Measurements from ENCODE around the gene CRYBG2.

Gene CRYBG2

GRCh38 chr1:26291433-26291832 is 62.5 kb downstream of the CRYBG2 start:
- DNase-seq: no peak

- no peak for DNase-seq
Measured at GRCh38 chr1:26290882-26291261, 63.1 kb downstream of the CRYBG2 start.

- DNase-seq: no peak
Measured at GRCh38 chr1:26290122-26290881, 63.6 kb downstream of the CRYBG2 start.

- DNase-seq: no peak
Measured at GRCh38 chr1:26289158-26290059, 64.5 kb downstream of the CRYBG2 start.

GRCh38 chr1:26288311-26288941 is 65.5 kb downstream of the CRYBG2 start:
- no peak for DNase-seq

- no peak for DNase-seq
Measured at GRCh38 chr1:26287811-26288210, 66.1 kb downstream of the CRYBG2 start.

GRCh38 chr1:26287033-26287711 is 66.8 kb downstream of the CRYBG2 start:
- no peak for DNase-seq

GRCh38 chr1:26286064-26286416 is 67.9 kb downstream of the CRYBG2 start:
- DNase-seq: no peak

GRCh38 chr1:26285366-26286063 is 68.4 kb downstream of the CRYBG2 start:
- DNase-seq: no peak

- DNase-seq: no peak
Measured at GRCh38 chr1:26284597-26285347, 69.2 kb downstream of the CRYBG2 start.

GRCh38 chr1:26283871-26284596 is 69.9 kb downstream of the CRYBG2 start:
- no peak for DNase-seq

GRCh38 chr1:26283279-26283853 is 70.6 kb downstream of the CRYBG2 start:
- DNase-seq: no peak

- no peak for DNase-seq
Measured at GRCh38 chr1:26282401-26282918, 71.5 kb downstream of the CRYBG2 start.

- no peak for DNase-seq
Measured at GRCh38 chr1:26281971-26282370, 72.0 kb downstream of the CRYBG2 start.

- DNase-seq: no peak
Measured at GRCh38 chr1:26281091-26281958, 72.6 kb downstream of the CRYBG2 start.

GRCh38 chr1:26280333-26281042 is 73.4 kb downstream of the CRYBG2 start:
- DNase-seq: no peak

GRCh38 chr1:26279456-26280332 is 74.2 kb downstream of the CRYBG2 start, which contains the start of gene SH3BGRL3:
TSS of gene SH3BGRL3 (plus strand) at chr1:26280086. CDS start at chr1:26280156, 70 bp downstream.
- DNase-seq: no peak

Data from NCI-H2081 treated with DMSO at 0.1 percent for 48 hours (cell line).